Stomach smooth muscle (tissue), 2 donors: ENCODE results near the gene MIS18BP1.
"Not testable (repeated sequence)": the region's sequence is repeated elsewhere in the genome, so short reads cannot be mapped to it uniquely, and the experiment has no call there.

Experiments used
- H3K27ac ChIP-seq: one replicate; pipeline ENCODE4 v1.7.0; 2013; ENCODE audit warnings: mild to moderate bottlenecking, low read length, inconsistent platforms
- H3K27me3 ChIP-seq, 2 donors: one replicate each; pipeline ENCODE4 v1.7.0; 2013; ENCODE audit warnings: low read length in 2 of 2; ENCODE audit not compliant: insufficient read depth in 2 of 2, control insufficient read depth in 1 of 2
- H3K36me3 ChIP-seq, 2 donors: one replicate each; pipeline ENCODE4 v1.7.0; 2013; ENCODE audit warnings: low read length in 2 of 2; ENCODE audit not compliant: control insufficient read depth in 2 of 2, insufficient read depth in 2 of 2
- H3K4me1 ChIP-seq: one replicate; pipeline ENCODE4 v1.7.0; 2013; ENCODE audit warnings: low read length; ENCODE audit not compliant: control insufficient read depth, insufficient read depth
- H3K4me3 ChIP-seq, 2 donors: one replicate each; pipeline ENCODE4 v1.7.0; 2013; ENCODE audit warnings: low read length in 2 of 2
- H3K9ac ChIP-seq, 2 donors: one replicate each; pipeline ENCODE4 v1.7.0; 2013; ENCODE audit warnings: low read length in 2 of 2, mild to moderate bottlenecking in 1 of 2
- H3K9me3 ChIP-seq, 2 donors: one replicate each; pipeline ENCODE4 v1.7.0; 2013; ENCODE audit warnings: low read length in 2 of 2; ENCODE audit not compliant: control insufficient read depth in 2 of 2
- donor health status: healthy.
- donor health status: Pancreatic carcinoma.

The MIS18BP1 gene

GRCh38 chr14:45253070-45253753 is at the start of gene MIS18BP1:
TSS of gene MIS18BP1 (minus strand) at chr14:45253202. CDS start at chr14:45247286, 5,916 bp downstream.
- Histone ChIP-seq H3K9me3 (no peaks in the 10 kb centered on the region), H3K4me1 (peaks cover 6% of the 10 kb centered on the region)

GRCh38 chr14:45298423-45299117 is 45.6 kb upstream of the MIS18BP1 start:
- H3K27ac ChIP-seq, result no peak overlapping the region
- no peaks in the 10 kb centered on the region for H3K4me1 ChIP-seq
- H3K36me3 ChIP-seq, result no peaks in the 10 kb centered on the region

More at GRCh38 chr14:45253070-45253753, at the start of gene MIS18BP1:
- Histone ChIP-seq H3K27me3 (no peaks in the 10 kb centered on the region), H3K4me3 (peak within 1 kb of the TSS; percentile 88), H3K27ac (peak within 1 kb of the TSS; percentile 87), H3K36me3 (no peaks in the 10 kb centered on the region), H3K9ac (peak within 1 kb of the TSS; percentile 87 to 89)

GRCh38 chr14:45294796-45295195 is 41.8 kb upstream of the MIS18BP1 start:
- H3K4me3 ChIP-seq, H3K27ac ChIP-seq, H3K36me3 ChIP-seq, H3K27me3 ChIP-seq, H3K4me1 ChIP-seq, H3K9ac ChIP-seq, H3K9me3 ChIP-seq: not testable (repeated sequence)

More at GRCh38 chr14:45298423-45299117, 45.6 kb upstream of the MIS18BP1 start:
- Histone ChIP-seq H3K9ac (no peak overlapping the region), H3K27me3 (no peaks in the 10 kb centered on the region), H3K4me3 (no peak overlapping the region), H3K9me3 (peaks cover 0 to 2% of the 10 kb centered on the region in 2 donors)

GRCh38 chr14:45290547-45290946 is 37.5 kb upstream of the MIS18BP1 start:
- Histone ChIP-seq H3K36me3 (no peaks in the 10 kb centered on the region), H3K4me3 (no peak overlapping the region), H3K4me1 (no peaks in the 10 kb centered on the region), H3K9me3 (no peaks in the 10 kb centered on the region), H3K9ac (no peak overlapping the region), H3K27me3 (no peaks in the 10 kb centered on the region), H3K27ac (no peak overlapping the region)

GRCh38 chr14:45287610-45288009 is 34.6 kb upstream of the MIS18BP1 start:
- no peaks in the 10 kb centered on the region for H3K27me3 ChIP-seq
- H3K9me3 ChIP-seq, result no peaks in the 10 kb centered on the region
- H3K27ac ChIP-seq, result no peak overlapping the region
- H3K4me1 ChIP-seq, result no peaks in the 10 kb centered on the region
- no peaks in the 10 kb centered on the region for H3K36me3 ChIP-seq
- H3K9ac ChIP-seq, result no peak overlapping the region
- H3K4me3 ChIP-seq, result no peak overlapping the region

GRCh38 chr14:45284802-45285201 is 31.8 kb upstream of the MIS18BP1 start:
- H3K4me1 ChIP-seq, result no peaks in the 10 kb centered on the region
- no peak overlapping the region for H3K27ac ChIP-seq
- no peaks in the 10 kb centered on the region for H3K36me3 ChIP-seq
- no peak overlapping the region for H3K4me3 ChIP-seq
- no peaks in the 10 kb centered on the region for H3K27me3 ChIP-seq
- H3K9me3 ChIP-seq, result peaks cover 0 to 8% of the 10 kb centered on the region in 2 donors
- no peak overlapping the region for H3K9ac ChIP-seq

GRCh38 chr14:45281731-45282400 is 28.9 kb upstream of the MIS18BP1 start:
- H3K4me3 ChIP-seq, H3K27ac ChIP-seq, H3K9me3 ChIP-seq, H3K36me3 ChIP-seq, H3K4me1 ChIP-seq, H3K9ac ChIP-seq, H3K27me3 ChIP-seq: not testable (repeated sequence)

GRCh38 chr14:45271858-45272537 is 19.0 kb upstream of the MIS18BP1 start:
- Histone ChIP-seq H3K4me1 (no peaks in the 10 kb centered on the region), H3K4me3 (no peak overlapping the region), H3K36me3 (no peaks in the 10 kb centered on the region), H3K27me3 (no peaks in the 10 kb centered on the region), H3K9ac (no peak overlapping the region), H3K9me3 (no peaks in the 10 kb centered on the region), H3K27ac (no peak overlapping the region)

GRCh38 chr14:45270031-45270430 is 17.0 kb upstream of the MIS18BP1 start:
- Histone ChIP-seq H3K4me3 (no peak overlapping the region), H3K4me1 (no peaks in the 10 kb centered on the region), H3K9ac (no peak overlapping the region), H3K27me3 (no peaks in the 10 kb centered on the region), H3K9me3 (no peaks in the 10 kb centered on the region), H3K27ac (no peak overlapping the region), H3K36me3 (no peaks in the 10 kb centered on the region)

- Histone ChIP-seq H3K4me1 (no peaks in the 10 kb centered on the region), H3K27me3 (no peaks in the 10 kb centered on the region), H3K27ac (no peak overlapping the region), H3K36me3 (no peaks in the 10 kb centered on the region), H3K9ac (no peak overlapping the region), H3K4me3 (no peak overlapping the region), H3K9me3 (no peaks in the 10 kb centered on the region)
Measured at GRCh38 chr14:45267071-45267470, 14.1 kb upstream of the MIS18BP1 start.
